ENCODE data around the gene KPNB1.

KPNB1 gene

GRCh38 chr17:47733047-47733673 lies 83.4 kb downstream of the KPNB1 start, which contains the start of gene TBX21:
TBX21 (plus strand) TSS chr17:47733236; CDS start chr17:47733455, 219 bp downstream.
- DNase-seq, result no peak

DNA sequence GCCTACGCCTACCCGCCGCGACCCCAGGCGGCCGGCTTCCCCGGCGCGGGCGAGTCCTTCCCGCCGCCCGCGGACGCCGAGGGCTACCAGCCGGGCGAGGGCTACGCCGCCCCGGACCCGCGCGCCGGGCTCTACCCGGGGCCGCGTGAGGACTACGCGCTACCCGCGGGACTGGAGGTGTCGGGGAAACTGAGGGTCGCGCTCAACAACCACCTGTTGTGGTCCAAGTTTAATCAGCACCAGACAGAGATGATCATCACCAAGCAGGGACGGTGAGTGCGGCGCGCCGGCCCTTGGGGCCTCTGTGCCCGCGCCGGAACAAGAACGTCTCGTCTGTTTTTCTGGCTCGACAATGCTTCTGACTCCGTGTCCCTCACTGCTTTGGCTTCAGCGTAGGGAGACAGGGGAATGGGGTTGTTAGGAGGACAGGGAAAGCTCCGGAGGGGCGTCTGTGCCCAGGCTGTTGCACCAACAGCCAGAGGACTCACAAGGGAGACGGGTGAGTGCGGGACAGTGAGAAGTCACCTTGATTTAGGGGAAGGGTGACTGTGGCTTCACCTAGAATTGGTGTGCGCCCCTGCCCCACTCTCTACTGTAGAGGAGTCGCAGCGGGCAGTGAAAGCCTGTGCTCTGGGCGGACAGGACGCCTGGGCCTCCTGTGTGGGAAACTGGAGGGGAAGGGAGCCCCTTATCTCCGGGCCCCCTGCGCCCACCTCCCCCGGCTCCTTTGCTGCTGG lies 84.1 kb downstream of the KPNB1 start:
- DNase-seq, result no peak

GRCh38 chr17:47735139-47735464 lies 85.4 kb downstream of the KPNB1 start:
- DNase-seq, result no peak
